ENCODE results near the gene VWA5B1. TPM values are rescaled to one million over a fixed set of nuclear protein-coding genes. Genes with fewer than 3 reads are reported as not detected.

The VWA5B1 gene
- total and polyA plus RNA-seq, 2 of the 8 experiments (the other 6 are each of a cell fraction or from before 2014, with no cell fraction given): 0.54 to 2.3 TPM

DNA sequence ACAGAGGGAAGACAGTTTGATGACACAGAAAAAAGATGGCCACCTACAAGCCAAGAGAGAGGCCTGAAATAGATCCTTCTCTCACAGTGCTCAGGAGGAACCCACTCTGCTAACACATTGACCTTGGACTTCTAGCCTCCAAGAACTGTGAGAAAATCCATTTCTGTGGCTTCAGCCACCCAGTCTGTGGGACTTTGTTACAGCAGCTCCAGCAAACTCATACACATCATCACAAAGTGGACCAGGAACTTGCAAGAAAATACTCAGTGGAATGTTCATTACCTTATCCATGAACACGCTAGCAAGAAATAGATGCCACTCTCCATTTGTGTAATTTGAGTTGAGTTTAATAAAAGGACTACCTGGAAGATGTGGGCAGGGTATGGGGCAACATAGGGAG is 38.1 kb upstream of the VWA5B1 start (continued):
- TF ChIP-seq, protein P1, sequence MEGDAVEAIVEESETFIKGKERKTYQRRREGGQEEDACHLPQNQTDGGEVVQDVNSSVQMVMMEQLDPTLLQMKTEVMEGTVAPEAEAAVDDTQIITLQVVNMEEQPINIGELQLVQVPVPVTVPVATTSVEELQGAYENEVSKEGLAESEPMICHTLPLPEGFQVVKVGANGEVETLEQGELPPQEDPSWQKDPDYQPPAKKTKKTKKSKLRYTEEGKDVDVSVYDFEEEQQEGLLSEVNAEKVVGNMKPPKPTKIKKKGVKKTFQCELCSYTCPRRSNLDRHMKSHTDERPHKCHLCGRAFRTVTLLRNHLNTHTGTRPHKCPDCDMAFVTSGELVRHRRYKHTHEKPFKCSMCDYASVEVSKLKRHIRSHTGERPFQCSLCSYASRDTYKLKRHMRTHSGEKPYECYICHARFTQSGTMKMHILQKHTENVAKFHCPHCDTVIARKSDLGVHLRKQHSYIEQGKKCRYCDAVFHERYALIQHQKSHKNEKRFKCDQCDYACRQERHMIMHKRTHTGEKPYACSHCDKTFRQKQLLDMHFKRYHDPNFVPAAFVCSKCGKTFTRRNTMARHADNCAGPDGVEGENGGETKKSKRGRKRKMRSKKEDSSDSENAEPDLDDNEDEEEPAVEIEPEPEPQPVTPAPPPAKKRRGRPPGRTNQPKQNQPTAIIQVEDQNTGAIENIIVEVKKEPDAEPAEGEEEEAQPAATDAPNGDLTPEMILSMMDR (IDR thresholded peaks at IDR 0.05; ENCODE audit: control extremely low read depth in 1 of 3, insufficient read depth in 1 of 3, low read depth in 1 of 3, low read length in 3 of 3): no peak
- TF ChIP-seq ZNF274 (IDR thresholded peaks at IDR 0.05; ENCODE audit: borderline replicate concordance, extremely low read depth, low read length): no peak
- TF ChIP-seq PHF8 (conservative IDR thresholded peaks at IDR 0.05; ENCODE audit: low read depth, low read length): no peak

Data from H1 (cell line).